GM13977 (cell line): ENCODE data around the gene SDCBP2.
A peak's percentile ranks its signal among the peaks of the same experiment; 100 is the strongest.

Experiments
- DNase-seq: peaks from one replicate; pipeline ENCODE4 v3.0.0; 2012; ENCODE audit warnings: low spot score
- in situ Hi-C: fragments of 300-500 bp; cut with MboI; formaldehyde crosslinking; loops from one replicate; pipeline ENCODE4 v1.12.0; 2022; ENCODE audit warnings: low sequenced_read_pairs, low pct_unique_long_range_greater_than_20kb, mixed read lengths, inconsistent platforms; ENCODE audit not compliant: unreplicated experiment
- TF ChIP-seq, protein P1 (sequence below): IDR thresholded peaks from 2 replicates; pipeline ENCODE4 v1.5.1; 2012; ENCODE audit warnings: mild to moderate bottlenecking, control low read depth; ENCODE audit not compliant: insufficient read depth; ENCODE audit errors: extremely low read depth, missing control alignments

The SDCBP2 gene

DNA sequence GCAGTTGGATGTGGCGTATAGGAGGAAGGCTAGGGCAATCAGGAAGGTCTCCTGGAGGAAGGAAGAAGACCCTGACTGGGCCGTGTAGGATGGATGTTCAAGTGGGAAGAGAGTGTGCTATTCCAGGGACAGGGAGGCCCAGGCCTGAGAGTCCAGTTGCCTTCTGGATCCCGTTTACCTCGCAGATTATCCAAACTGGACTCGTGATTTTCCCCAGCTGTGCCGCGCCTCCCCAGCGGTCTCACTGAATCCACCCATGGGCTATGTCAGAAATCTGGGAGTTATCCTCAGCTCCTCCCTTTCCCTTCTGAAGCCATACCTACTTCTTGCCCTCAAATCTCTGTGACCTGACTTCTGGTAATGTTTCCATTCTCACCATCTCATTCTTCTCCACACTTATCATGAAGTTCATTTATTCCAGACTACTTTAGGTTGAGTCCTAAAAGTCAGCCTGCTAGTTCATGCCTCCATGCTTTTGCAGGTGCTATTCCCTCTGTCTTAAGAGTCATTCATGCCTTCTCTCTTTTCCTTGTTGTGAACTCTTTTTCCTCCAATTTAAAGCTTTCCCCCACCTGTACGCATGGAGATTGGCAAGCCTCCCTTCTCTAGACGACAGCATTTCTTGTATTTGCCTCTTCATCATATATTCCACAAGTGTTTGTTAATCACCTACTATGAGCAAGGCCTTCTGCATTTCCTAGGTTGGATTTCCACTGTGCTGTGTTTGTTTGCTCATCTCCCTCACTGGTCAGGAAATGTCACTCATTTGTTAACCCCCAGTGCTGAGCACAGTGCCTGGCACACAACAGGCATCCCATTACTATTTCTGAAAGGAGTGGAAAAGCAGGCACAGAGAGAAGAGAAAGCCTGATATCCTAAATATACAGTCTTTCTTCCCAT is 2.7 kb downstream of the SDCBP2 start:
- in situ Hi-C loops = no loop called here
- TF ChIP-seq, protein P1, sequence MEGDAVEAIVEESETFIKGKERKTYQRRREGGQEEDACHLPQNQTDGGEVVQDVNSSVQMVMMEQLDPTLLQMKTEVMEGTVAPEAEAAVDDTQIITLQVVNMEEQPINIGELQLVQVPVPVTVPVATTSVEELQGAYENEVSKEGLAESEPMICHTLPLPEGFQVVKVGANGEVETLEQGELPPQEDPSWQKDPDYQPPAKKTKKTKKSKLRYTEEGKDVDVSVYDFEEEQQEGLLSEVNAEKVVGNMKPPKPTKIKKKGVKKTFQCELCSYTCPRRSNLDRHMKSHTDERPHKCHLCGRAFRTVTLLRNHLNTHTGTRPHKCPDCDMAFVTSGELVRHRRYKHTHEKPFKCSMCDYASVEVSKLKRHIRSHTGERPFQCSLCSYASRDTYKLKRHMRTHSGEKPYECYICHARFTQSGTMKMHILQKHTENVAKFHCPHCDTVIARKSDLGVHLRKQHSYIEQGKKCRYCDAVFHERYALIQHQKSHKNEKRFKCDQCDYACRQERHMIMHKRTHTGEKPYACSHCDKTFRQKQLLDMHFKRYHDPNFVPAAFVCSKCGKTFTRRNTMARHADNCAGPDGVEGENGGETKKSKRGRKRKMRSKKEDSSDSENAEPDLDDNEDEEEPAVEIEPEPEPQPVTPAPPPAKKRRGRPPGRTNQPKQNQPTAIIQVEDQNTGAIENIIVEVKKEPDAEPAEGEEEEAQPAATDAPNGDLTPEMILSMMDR = no peak
- DNase-seq = no peak

DNA sequence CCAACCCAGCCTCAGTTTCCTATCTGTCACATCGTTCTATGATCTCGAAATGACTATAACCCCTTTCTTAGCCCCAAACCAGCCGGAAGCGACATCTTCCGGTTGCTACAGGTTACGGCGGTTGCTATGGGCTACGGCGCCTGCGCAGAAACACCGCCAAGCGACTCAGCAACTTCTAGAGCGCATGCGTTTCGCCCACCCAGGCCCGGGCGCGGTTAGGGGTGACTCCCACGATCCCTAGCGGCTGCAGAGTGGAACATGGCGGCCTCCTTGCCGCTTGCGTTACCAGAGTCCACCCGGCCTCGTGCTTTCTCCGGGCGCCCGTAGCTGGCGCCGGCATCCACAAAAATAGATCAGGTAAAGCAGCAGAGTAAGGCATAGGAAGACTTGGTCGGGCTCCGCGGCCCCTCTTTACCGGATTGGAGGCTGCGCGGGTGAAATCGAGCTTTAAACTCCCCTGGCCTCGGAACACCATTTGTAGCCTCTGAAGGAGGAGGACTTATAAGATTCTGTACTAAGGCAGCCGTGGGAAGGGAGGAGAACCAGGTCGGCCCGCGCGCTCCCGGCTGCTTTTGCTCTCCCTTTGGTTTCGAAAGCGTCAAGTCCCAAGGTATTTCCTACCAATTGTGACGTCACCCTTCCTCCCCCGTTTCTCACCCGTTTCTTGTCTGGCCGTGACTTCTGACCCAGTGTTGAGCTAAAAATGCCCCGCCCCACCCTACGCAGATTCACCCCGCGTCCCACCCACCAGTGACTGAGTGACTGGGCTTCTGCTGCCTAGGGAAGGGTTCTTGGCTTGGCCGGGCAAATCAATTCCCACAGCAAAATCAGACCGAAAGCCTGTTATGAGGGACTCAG is 3.5 kb downstream of the SDCBP2 start:
- in situ Hi-C loops = no loop called here
- DNase-seq = peak; percentile 97
- TF ChIP-seq, protein P1 = no peak

DNA sequence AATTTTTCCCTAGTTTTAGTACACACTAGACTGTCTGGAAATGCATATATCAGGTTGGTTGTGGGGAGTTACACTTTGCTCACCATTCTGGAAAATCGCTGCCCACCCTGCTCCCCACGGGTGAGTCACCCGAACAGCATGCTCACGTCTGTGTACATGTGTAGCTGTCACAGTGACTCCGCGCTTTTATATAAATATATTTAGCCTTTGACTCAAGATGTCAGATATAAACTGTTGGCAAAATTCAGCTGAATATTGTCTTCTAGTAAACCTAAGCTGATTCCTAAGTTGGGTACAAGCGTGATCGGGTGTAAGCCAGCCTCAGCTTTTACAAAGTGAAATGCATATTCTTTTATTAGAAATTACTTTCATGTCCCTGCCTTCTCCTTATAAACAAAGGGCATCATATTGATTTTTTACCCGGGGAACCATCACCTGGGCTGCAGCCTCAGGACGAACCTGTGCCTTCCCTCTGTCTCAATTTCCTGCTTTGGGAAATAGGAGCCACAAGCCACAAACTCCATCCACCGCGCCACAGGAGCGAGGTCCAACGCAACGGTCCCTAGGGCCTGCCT is 4.3 kb downstream of the SDCBP2 start:
- in situ Hi-C loops = no loop called here
- no peak for DNase-seq
- TF ChIP-seq, protein P1 = no peak

DNA sequence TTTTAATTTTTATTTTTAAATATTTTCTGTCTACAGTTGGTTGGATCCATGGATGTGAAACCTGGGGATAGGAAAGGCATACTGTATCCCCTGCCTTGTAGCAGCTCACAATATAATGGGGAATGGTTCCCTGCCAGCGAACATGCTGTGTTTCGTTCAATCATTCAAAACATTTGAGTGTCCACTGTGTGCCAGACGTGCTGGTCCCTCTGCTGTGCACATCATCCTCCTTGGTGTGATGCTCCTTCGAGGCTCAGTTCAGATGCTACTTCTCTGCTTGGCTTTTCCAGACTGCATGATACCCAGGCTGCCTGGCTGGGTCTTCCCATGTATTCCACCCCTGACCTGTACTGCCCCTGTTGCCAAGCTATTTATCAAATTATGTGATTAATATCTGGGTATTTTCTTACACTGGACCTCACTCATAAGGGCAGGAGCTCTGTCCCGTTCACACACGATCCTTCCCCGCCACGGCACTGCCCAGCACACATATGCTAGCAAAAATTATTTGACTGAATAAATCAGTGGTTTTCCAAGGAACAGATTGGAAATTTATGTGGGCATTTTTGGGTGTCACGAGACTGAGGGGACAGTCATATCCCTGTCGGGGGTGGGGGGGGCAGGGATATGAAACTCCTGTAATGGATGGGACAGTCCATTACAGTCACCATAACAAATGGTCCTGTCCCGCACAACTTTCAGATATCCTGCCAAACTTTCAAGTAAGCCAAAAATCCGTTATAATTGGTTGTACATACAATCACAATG is 4.9 kb downstream of the SDCBP2 start:
- in situ Hi-C loops = no loop called here
- TF ChIP-seq, protein P1 = no peak
- DNase-seq = no peak

DNA sequence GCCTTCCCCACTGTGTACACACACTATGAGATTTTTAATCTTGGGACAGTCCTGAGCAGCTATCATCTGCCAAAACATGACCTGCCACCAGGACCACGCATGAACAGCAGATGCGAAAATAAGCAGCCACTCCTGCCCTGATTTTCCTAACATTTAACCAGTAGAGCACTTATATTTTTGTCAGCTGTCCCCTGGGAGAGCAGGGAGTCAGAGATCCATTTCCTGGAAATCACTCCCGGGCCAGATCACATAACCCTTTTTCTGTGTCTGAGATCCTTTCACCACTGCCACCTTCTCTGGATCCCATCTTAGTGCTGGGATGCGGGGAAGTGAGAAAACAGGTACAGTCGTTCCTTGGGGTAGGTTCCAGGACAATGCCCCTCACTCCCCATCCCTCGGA is 5.7 kb downstream of the SDCBP2 start:
- DNase-seq = no peak
- TF ChIP-seq, protein P1 = no peak
- in situ Hi-C loops = no loop called here

DNA sequence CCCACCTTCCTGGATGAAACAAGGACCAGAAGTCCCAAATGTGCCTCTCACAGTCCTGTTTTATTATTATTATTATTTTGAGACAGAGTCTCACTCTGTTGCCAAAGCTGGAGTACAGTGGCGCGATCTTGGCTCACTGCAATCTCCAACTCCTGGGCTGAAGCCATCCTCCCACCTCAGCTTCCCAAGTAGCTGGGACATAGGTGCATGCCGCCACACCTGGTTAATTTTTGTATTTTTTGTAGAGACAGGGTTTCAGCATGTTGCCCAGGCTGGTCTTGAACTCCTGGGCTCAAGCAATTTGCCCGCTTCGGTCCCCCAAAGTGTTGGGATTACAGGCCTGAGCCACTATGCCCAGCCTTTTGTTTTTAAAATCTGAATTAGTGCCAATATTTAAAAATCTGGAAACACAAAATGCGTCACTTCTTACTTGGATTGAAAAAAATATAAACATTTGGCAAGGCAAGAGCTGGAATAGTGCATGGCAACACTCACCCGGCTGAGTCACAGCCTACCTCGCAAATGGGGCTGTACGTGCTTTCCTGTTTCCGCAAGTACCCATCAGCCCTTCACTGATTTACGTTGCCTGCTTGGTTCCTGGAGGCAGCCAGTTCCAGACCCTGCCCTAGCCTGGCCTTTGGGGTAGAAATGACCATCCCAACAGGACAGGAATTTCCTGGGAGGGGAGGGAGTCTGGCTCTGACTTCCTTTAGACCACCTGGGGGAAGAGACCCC is 6.3 kb downstream of the SDCBP2 start:
- in situ Hi-C loops = no loop called here
- DNase-seq = no peak
- TF ChIP-seq, protein P1 = no peak
